HUES48 (cell line): ENCODE data around the gene CSNK1G1.
"Not testable (repeated sequence)": the region's sequence is repeated elsewhere in the genome, so short reads cannot be mapped to it uniquely, and the experiment has no call there.

Experiments used
- H3K27ac ChIP-seq: one replicate; pipeline ENCODE4 v1.7.0; 2013; ENCODE audit warnings: low read depth, low read length, inconsistent platforms
- H3K27me3 ChIP-seq: 2 replicates; pipeline ENCODE4 v1.6.1; 2013; ENCODE audit warnings: mild to moderate bottlenecking, low read length; ENCODE audit not compliant: control insufficient read depth, insufficient read depth
- H3K36me3 ChIP-seq: 2 replicates; pipeline ENCODE4 v1.6.1; 2013; ENCODE audit warnings: low read length; ENCODE audit not compliant: control insufficient read depth, insufficient read depth
- H3K4me1 ChIP-seq: 2 replicates; pipeline ENCODE4 v1.6.1; 2013; ENCODE audit warnings: mild to moderate bottlenecking, low read length; ENCODE audit not compliant: control insufficient read depth, insufficient read depth
- H3K4me3 ChIP-seq: 2 replicates; pipeline ENCODE4 v1.5.1; 2013; ENCODE audit warnings: mild to moderate bottlenecking, low read depth, low read length
- H3K9ac ChIP-seq: 2 replicates; pipeline ENCODE4 v1.6.1; 2013; ENCODE audit warnings: mild to moderate bottlenecking, low read depth, low read length, moderate library complexity
- H3K9me3 ChIP-seq: 2 replicates; pipeline ENCODE4 v1.6.1; 2013; ENCODE audit warnings: low read length; ENCODE audit not compliant: control insufficient read depth, insufficient read depth

Gene CSNK1G1

GRCh38 chr15:64349375-64349774 is 6.6 kb downstream of the CSNK1G1 start:
- H3K4me3 ChIP-seq, result no peak overlapping the region
- H3K9me3 ChIP-seq, result no peaks in the 10 kb centered on the region
- H3K27me3 ChIP-seq, result no peaks in the 10 kb centered on the region
- H3K36me3 ChIP-seq, result 0 out of 2 replicates have a peak, but pooled peaks cover 5% of the 10 kb centered on the region
- no peak overlapping the region for H3K27ac ChIP-seq
- no peaks in the 10 kb centered on the region for H3K4me1 ChIP-seq
- H3K9ac ChIP-seq, result no peak overlapping the region

- H3K27ac ChIP-seq, result no peak overlapping the region
- no peak overlapping the region for H3K9ac ChIP-seq
- no peaks in the 10 kb centered on the region for H3K27me3 ChIP-seq
- 0 out of 2 replicates have a peak, but pooled peaks cover 5% of the 10 kb centered on the region for H3K36me3 ChIP-seq
- no peak overlapping the region for H3K4me3 ChIP-seq
- no peaks in the 10 kb centered on the region for H3K4me1 ChIP-seq
- H3K9me3 ChIP-seq, result no peaks in the 10 kb centered on the region
Measured at GRCh38 chr15:64348455-64348854, 7.5 kb downstream of the CSNK1G1 start.

GRCh38 chr15:64346242-64346641 is 9.7 kb downstream of the CSNK1G1 start:
- H3K4me1 ChIP-seq, H3K27ac ChIP-seq, H3K27me3 ChIP-seq, H3K9me3 ChIP-seq, H3K36me3 ChIP-seq, H3K9ac ChIP-seq, H3K4me3 ChIP-seq: not testable (repeated sequence)

- no peak overlapping the region for H3K4me3 ChIP-seq
- no peaks in the 10 kb centered on the region for H3K9me3 ChIP-seq
- H3K36me3 ChIP-seq, result 0 out of 2 replicates have a peak, but pooled peaks cover 8% of the 10 kb centered on the region
- no peak overlapping the region for H3K27ac ChIP-seq
- H3K4me1 ChIP-seq, result peaks cover 9% of the 10 kb centered on the region
- no peak overlapping the region for H3K9ac ChIP-seq
- H3K27me3 ChIP-seq, result no peaks in the 10 kb centered on the region
Measured at GRCh38 chr15:64344651-64345294, 11.2 kb downstream of the CSNK1G1 start.

- no peak overlapping the region for H3K4me3 ChIP-seq
- H3K36me3 ChIP-seq, result 0 out of 2 replicates have a peak, but pooled peaks cover 8% of the 10 kb centered on the region
- H3K9ac ChIP-seq, result no peak overlapping the region
- H3K27me3 ChIP-seq, result no peaks in the 10 kb centered on the region
- no peaks in the 10 kb centered on the region for H3K9me3 ChIP-seq
- H3K4me1 ChIP-seq, result peaks cover 9% of the 10 kb centered on the region
- no peak overlapping the region for H3K27ac ChIP-seq
Measured at GRCh38 chr15:64343841-64344240, 12.1 kb downstream of the CSNK1G1 start.

GRCh38 chr15:64343222-64343621 is 12.8 kb downstream of the CSNK1G1 start:
- no peak overlapping the region for H3K27ac ChIP-seq

GRCh38 chr15:64341961-64342360 is 14.0 kb downstream of the CSNK1G1 start:
- Histone ChIP-seq H3K9me3 (no peaks in the 10 kb centered on the region), H3K27ac (peak overlapping the region; percentile 8), H3K9ac (no peak overlapping the region), H3K4me3 (no peak overlapping the region), H3K27me3 (no peaks in the 10 kb centered on the region), H3K36me3 (0 out of 2 replicates have a peak, but pooled peaks cover 3% of the 10 kb centered on the region), H3K4me1 (peaks cover 9% of the 10 kb centered on the region)

More at GRCh38 chr15:64343222-64343621, 12.8 kb downstream of the CSNK1G1 start:
- Histone ChIP-seq H3K4me1 (peaks cover 9% of the 10 kb centered on the region), H3K4me3 (no peak overlapping the region), H3K9ac (no peak overlapping the region), H3K36me3 (0 out of 2 replicates have a peak, but pooled peaks cover 7% of the 10 kb centered on the region), H3K27me3 (no peaks in the 10 kb centered on the region), H3K9me3 (no peaks in the 10 kb centered on the region)

- Histone ChIP-seq H3K9me3 (no peaks in the 10 kb centered on the region), H3K4me1 (peaks cover 9% of the 10 kb centered on the region), H3K27ac (no peak overlapping the region), H3K9ac (no peak overlapping the region), H3K4me3 (no peak overlapping the region), H3K27me3 (no peaks in the 10 kb centered on the region), H3K36me3 (0 out of 2 replicates have a peak, but pooled peaks cover 3% of the 10 kb centered on the region)
Measured at GRCh38 chr15:64340355-64340754, 15.6 kb downstream of the CSNK1G1 start.

- H3K36me3 ChIP-seq, result peaks cover 3% of the 10 kb centered on the region; the same call in 1 of the 2 replicates
- H3K9me3 ChIP-seq, result peaks cover 3% of the 10 kb centered on the region; the same call in 1 of the 2 replicates
- H3K27me3 ChIP-seq, result no peaks in the 10 kb centered on the region
- no peak overlapping the region for H3K4me3 ChIP-seq
- no peak overlapping the region for H3K9ac ChIP-seq
- peaks cover 12% of the 10 kb centered on the region for H3K4me1 ChIP-seq
- no peak overlapping the region for H3K27ac ChIP-seq
Measured at GRCh38 chr15:64337761-64338160, 18.2 kb downstream of the CSNK1G1 start.

- Histone ChIP-seq H3K27me3 (no peaks in the 10 kb centered on the region), H3K4me1 (0 out of 2 replicates have a peak, but pooled peaks cover 2% of the 10 kb centered on the region), H3K27ac (no peak overlapping the region), H3K4me3 (no peak overlapping the region), H3K9ac (no peak overlapping the region), H3K36me3 (no peaks in the 10 kb centered on the region; the same call in 1 of the 2 replicates), H3K9me3 (peaks cover 3% of the 10 kb centered on the region; the same call in 1 of the 2 replicates)
Measured at GRCh38 chr15:64333986-64334929, 21.7 kb downstream of the CSNK1G1 start.
